ENCODE measurements around the gene SERPINB6. TPM values are rescaled to one million over a fixed set of nuclear protein-coding genes. Genes with fewer than 3 reads are reported as not detected.
"Not testable (repeated sequence)": the region's sequence is repeated elsewhere in the genome, so short reads cannot be mapped to it uniquely, and the experiment has no call there.

Gene SERPINB6
- total RNA-seq, 1 experiment from 2014 or later, result 38.7 TPM

- no peak for DNase-seq (ENCODE audit: low read depth)
These were observed 6.6 kb upstream of the SERPINB6 start for GRCh38 chr6:2977799-2978590.

DNA sequence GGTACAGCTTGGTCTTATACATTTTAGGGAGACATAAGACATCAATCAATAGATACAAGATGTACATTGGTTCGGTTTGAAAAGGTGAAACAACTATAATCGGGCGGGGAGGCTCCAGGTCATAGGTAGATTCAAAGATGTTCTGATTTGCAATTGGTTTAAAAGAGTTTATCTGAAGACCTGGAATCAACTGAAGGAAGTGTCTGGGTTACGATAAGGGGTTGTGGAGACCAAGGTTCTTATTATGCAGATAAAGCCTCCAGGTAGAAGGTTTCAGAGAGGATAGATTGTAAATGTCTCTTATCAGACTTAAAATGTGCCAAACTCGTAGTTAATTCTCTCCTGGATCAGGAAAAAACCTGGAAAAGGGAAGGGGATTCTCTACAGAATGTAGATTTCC is 5.9 kb upstream of the SERPINB6 start:
- DNase-seq (ENCODE audit: low read depth), result no peak

DNA sequence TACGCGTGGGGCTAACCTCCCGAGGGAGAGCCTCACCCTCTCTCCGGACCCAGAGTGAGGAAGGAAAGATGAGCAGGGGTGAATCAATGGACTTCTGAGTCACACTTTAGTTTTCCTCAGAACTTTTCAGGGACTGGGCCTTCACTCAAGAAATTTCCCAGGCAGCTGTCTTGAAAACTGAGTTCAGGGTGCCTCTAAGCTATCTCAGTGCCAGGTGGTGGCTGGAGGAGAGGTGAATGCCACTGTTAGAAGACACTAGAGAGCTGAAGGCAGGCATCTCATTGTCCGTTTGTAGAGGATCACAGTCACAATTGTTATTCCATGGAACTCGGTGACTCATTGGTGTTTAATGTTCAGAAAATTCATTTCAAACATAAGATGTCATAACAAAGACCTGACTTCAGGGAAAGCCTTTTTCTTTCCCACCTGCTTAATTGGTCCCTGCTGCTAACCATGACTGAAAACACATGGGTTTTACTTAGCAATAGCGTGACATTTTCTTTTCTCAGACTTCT is 5.3 kb upstream of the SERPINB6 start:
- DNase-seq (ENCODE audit: low read depth), result peak; percentile 73

DNA sequence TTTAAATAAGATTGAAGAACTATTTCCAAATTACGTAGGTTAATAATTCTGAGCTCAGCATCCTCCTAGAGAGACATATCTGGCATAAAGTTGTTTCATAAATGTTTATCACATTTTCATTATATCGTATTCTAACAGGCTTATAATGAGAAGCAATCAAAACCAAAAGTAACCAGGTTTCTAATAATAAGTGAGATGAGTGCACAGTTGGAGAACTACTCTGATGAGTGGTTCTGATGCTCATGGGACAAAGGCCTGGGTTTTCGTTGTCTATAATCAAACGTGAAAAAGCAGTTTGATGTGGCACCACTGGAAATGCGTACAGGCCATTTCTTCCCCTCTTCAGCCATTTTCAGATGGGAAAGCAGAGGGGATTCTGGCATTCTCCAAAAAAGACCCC is 4.7 kb upstream of the SERPINB6 start:
- no peak for DNase-seq (ENCODE audit: low read depth)

GRCh38 chr6:2973676-2974075 is 2.3 kb upstream of the SERPINB6 start:
- peak; percentile 55 for DNase-seq (ENCODE audit: low read depth)

- not testable (repeated sequence) for DNase-seq (ENCODE audit: low read depth)
These were observed 1.8 kb upstream of the SERPINB6 start for GRCh38 chr6:2973180-2973579.

- DNase-seq (ENCODE audit: low read depth), result not testable (repeated sequence)
These were observed 1.3 kb upstream of the SERPINB6 start for GRCh38 chr6:2972685-2973084.

DNA sequence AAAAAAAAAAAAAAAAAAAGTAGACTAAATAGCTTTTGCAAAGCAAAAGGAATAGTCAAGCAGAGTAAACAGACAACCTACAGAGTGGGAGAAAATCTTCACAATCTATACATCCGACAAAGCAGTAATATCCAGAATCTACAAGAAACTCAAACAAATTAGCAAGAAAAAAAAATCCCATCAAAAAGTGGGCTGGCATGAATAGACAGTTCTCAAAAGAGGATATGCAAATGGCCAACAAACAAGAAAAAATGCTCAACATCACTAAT is 786 bp upstream of the SERPINB6 start:
- DNase-seq (ENCODE audit: low read depth), result not testable (repeated sequence)

GRCh38 chr6:2970753-2971419 is 481 bp downstream of the SERPINB6 start:
- DNase-seq (ENCODE audit: low read depth), result peak; percentile 65

- no peak for DNase-seq (ENCODE audit: low read depth)
These were observed 1.2 kb downstream of the SERPINB6 start for GRCh38 chr6:2970034-2970685.

DNA sequence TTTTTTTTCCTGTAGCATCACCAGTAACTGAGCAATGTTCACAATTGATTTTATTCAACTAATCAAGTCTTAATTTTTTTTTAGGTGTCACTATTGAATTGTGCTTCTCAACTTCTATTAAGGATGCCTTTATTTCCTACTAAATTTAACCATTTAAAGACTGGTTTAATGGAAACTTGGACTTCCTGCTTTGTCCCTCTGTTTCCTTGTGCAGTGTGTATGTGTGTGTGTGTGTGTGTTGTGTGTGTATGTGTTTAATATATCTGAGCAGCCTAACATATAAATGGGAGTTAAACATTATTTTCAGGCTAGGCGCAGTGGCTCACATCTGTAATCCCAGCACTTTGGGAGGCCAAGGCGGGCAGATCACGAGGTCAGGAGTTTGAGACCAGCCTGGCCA is 1.8 kb downstream of the SERPINB6 start:
- DNase-seq (ENCODE audit: low read depth), result no peak

DNA sequence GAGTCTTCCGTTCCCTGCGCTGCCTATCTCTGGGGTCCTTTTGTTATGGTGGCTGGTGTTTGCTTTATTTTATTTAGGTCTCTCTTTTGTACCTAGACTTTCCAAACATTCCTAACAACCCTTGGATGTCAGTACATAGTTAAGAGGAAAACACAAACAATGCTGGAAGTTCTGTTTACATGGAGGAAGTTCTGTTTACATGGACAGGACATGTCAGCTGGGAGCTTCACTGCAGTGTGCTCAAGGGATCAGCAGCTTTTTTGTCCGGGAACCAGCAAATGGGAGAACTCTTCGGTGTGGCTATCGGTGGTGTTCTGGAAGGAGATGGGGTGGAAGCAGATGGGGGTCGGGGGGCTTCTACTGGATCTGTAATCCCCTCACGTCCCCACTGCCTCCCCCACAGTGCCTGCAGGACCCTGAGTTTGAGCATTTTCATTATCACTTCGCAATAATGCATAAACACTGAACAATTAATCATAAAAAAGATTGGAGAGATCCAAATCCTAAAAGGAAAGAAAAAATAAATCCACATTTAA is 2.7 kb downstream of the SERPINB6 start:
- no peak for DNase-seq (ENCODE audit: low read depth)

DNA sequence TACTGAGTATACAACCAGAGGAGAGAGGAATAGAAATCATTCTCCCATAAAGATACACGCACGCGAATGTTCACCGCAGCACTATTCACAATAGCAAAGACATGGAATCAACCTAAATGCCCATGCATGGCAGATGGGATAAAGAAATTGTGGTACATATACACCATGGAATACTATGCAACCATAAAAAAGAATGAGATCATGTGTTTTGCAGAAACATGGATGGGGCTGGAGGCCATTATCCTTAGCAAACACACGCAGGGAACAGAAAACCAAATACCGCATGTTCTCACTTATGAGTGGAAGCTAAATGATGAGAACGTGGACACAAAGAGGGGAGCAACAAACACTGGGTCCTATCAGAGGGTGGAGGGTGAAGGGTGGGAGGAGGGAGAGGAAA is 3.4 kb downstream of the SERPINB6 start:
- DNase-seq (ENCODE audit: low read depth), result no peak

- no peak for DNase-seq (ENCODE audit: low read depth)
These were observed 5.0 kb downstream of the SERPINB6 start for GRCh38 chr6:2966347-2966746.

- DNase-seq (ENCODE audit: low read depth), result no peak
These were observed 6.4 kb downstream of the SERPINB6 start for GRCh38 chr6:2964793-2965505.

GRCh38 chr6:2963756-2964155 is 7.6 kb downstream of the SERPINB6 start:
- DNase-seq (ENCODE audit: low read depth), result no peak

- DNase-seq (ENCODE audit: low read depth), result no peak
These were observed 8.7 kb downstream of the SERPINB6 start for GRCh38 chr6:2962636-2963035.

GRCh38 chr6:2962004-2962403 is 9.4 kb downstream of the SERPINB6 start:
- DNase-seq (ENCODE audit: low read depth), result no peak

DNA sequence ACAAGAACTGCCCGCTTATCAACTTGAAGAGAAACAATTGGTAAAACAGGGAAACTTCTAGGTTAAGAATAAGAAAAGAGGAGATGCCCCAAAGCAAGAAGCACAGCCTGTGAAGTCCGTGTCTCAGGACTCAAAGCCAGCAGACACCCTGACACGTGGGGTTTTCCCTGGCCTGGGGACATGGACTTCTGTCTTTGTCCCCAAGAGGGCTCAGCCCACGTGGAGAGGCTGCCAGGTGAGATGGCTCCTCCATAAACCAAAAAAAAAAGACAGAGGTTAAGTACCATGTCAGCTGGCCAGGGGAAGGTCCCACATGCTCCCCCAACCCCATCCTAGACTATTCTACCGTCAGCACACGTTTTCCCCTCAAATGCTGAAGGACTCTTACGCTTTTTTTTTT is 9.9 kb downstream of the SERPINB6 start:
- no peak for DNase-seq (ENCODE audit: low read depth)

- no peak for DNase-seq (ENCODE audit: low read depth)
These were observed 10.4 kb downstream of the SERPINB6 start for GRCh38 chr6:2960935-2961334.

DNA sequence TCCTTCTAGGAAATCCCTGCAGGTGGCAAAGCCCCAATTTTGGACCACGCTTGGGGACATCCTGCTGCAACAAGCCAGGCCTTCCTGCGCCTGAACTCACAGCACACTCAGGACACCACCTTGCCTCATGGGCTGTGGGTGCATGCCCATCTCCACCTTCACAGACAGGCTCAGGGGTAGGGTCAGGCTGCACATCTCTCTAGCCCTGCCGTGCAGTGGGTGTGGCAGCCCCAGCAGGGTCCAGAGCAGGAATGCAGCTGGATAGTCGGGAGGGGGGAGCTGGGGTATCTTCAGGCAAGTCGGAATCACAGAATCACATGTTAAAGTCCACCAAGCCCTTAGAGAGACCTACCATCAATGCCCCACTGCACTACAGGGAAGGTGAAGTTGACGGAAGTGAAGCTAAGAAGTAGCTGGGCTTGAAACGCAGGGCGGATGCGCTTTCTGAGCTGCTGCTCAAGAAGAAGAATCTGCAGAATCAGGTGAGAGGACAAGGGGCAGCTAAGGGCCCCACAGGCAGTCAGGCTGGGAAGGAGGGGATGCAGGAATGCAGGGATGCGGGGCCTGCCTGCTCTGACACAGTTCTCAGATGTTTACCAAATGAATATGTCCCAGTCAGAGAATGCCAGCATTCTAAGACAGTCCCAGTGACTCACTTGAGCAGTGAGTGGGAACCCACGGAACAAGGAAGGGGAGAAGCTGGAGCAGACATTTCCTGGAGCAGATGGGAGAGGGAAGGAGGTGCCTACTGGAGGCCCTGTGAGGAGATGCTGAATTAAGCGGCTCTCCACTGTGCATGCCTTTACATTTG is 11.3 kb downstream of the SERPINB6 start:
- peak; percentile 48 for DNase-seq (ENCODE audit: low read depth)

Measured in Daoy (cell line).